Loucy (cell line): Measurements from ENCODE around the gene MBNL2.

Experiments
- H2AFZ ChIP-seq: fragments of 200-600 bp; sonication (generic); 2 replicates; pipeline ENCODE4 v1.6.0; 2016; ENCODE audit warnings: antibody characterized with exemption, mild to moderate bottlenecking, low read length, moderate library complexity
- H3F3A ChIP-seq: fragments of 200-600 bp; 2 replicates; pipeline ENCODE4 v1.6.0; 2016; ENCODE audit warnings: antibody characterized with exemption, low read depth, mild to moderate bottlenecking
- H3K27me3 ChIP-seq: fragments of 200-600 bp; sonication (generic); 2 replicates; pipeline ENCODE4 v1.6.1; 2014; ENCODE audit warnings: low read length, mild to moderate bottlenecking; ENCODE audit not compliant: insufficient read depth, poor library complexity, severe bottlenecking
- H3K36me3 ChIP-seq: fragments of 200-600 bp; sonication (generic); 2 replicates; pipeline ENCODE4 v1.6.1; 2016; ENCODE audit warnings: low read length; ENCODE audit not compliant: insufficient read depth
- H3K4me1 ChIP-seq: fragments of 200-600 bp; sonication (generic); 2 replicates; pipeline ENCODE4 v1.5.1; 2014; ENCODE audit warnings: low read length, mild to moderate bottlenecking; ENCODE audit not compliant: insufficient read depth, poor library complexity, severe bottlenecking
- H3K4me2 ChIP-seq: fragments of 200-600 bp; sonication (generic); 2 replicates; pipeline ENCODE4 v1.6.0; 2014; ENCODE audit warnings: antibody characterized with exemption, low read length, low read depth, mild to moderate bottlenecking; ENCODE audit not compliant: poor library complexity, severe bottlenecking
- H3K4me3 ChIP-seq: fragments of 200-600 bp; sonication (generic); 2 replicates; pipeline ENCODE4 v1.5.1; 2014; ENCODE audit warnings: low read length, mild to moderate bottlenecking, mixed read lengths; ENCODE audit not compliant: poor library complexity, severe bottlenecking
- H3K79me2 ChIP-seq: fragments of 200-600 bp; sonication (generic); 2 replicates; pipeline ENCODE4 v1.6.1; 2014; ENCODE audit warnings: low read length; ENCODE audit not compliant: insufficient read depth
- H3K9ac ChIP-seq: fragments of 200-600 bp; sonication (generic); 2 replicates; pipeline ENCODE4 v1.6.0; 2014; ENCODE audit warnings: mild to moderate bottlenecking, low read depth, low read length, moderate library complexity; ENCODE audit not compliant: poor library complexity, severe bottlenecking
- H3K9me2 ChIP-seq: fragments of 200-600 bp; sonication (generic); replicated peaks from 2 replicates; pipeline ENCODE4 v1.6.1; 2016; ENCODE audit warnings: low read depth, low read length, mixed read lengths
- H3K9me3 ChIP-seq: fragments of 200-600 bp; sonication (generic); 2 replicates; pipeline ENCODE4 v1.6.1; 2014; ENCODE audit warnings: mild to moderate bottlenecking, antibody characterized with exemption, low read length, low read depth; ENCODE audit not compliant: insufficient read depth
- H4K20me1 ChIP-seq: fragments of 200-600 bp; sonication (generic); 2 replicates; pipeline ENCODE4 v1.6.0; 2014; ENCODE audit warnings: antibody characterized with exemption, low read length, mild to moderate bottlenecking; ENCODE audit not compliant: insufficient read depth, poor library complexity, severe bottlenecking
- EZH2phosphoT487 ChIP-seq: fragments of 200-600 bp; IDR thresholded peaks from 2 replicates; pipeline ENCODE4 v1.6.1; 2018; ENCODE audit warnings: antibody characterized with exemption, mild to moderate bottlenecking, moderate library complexity, borderline replicate concordance
- TF ChIP-seq, protein P1 (sequence below): fragments of 200-600 bp; sonication (generic); conservative IDR thresholded peaks from 2 replicates; pipeline ENCODE4 v1.5.1; 2014; ENCODE audit warnings: mild to moderate bottlenecking, antibody characterized with exemption, low read length

MBNL2 gene

GRCh38 chr13:97282705-97283104 lies 60.6 kb downstream of the MBNL2 start:
- Histone ChIP-seq H3K9ac (no peak overlapping the region), H3K4me1 (peaks cover 8% of the 10 kb centered on the region), H3K79me2 (no peaks in the 10 kb centered on the region), H3K9me2 (no peaks in the 10 kb centered on the region), H3K27me3 (no peaks in the 10 kb centered on the region), H3F3A (no peaks in the 10 kb centered on the region), H4K20me1 (peaks cover 6% of the 10 kb centered on the region), H3K4me3 (no peak overlapping the region), H3K9me3 (no peaks in the 10 kb centered on the region), H3K4me2 (no peak overlapping the region), H2AFZ (no peak overlapping the region), H3K36me3 (no peaks in the 10 kb centered on the region)
- TF ChIP-seq, protein P1, sequence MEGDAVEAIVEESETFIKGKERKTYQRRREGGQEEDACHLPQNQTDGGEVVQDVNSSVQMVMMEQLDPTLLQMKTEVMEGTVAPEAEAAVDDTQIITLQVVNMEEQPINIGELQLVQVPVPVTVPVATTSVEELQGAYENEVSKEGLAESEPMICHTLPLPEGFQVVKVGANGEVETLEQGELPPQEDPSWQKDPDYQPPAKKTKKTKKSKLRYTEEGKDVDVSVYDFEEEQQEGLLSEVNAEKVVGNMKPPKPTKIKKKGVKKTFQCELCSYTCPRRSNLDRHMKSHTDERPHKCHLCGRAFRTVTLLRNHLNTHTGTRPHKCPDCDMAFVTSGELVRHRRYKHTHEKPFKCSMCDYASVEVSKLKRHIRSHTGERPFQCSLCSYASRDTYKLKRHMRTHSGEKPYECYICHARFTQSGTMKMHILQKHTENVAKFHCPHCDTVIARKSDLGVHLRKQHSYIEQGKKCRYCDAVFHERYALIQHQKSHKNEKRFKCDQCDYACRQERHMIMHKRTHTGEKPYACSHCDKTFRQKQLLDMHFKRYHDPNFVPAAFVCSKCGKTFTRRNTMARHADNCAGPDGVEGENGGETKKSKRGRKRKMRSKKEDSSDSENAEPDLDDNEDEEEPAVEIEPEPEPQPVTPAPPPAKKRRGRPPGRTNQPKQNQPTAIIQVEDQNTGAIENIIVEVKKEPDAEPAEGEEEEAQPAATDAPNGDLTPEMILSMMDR: no peak
- TF ChIP-seq EZH2phosphoT487: no peak

GRCh38 chr13:97283888-97284287 lies 61.8 kb downstream of the MBNL2 start:
- H3F3A ChIP-seq: no peaks in the 10 kb centered on the region

GRCh38 chr13:97284558-97284957 lies 62.4 kb downstream of the MBNL2 start:
- Histone ChIP-seq H3K4me3 (no peak overlapping the region), H3K4me2 (no peak overlapping the region), H3K4me1 (peaks cover 7% of the 10 kb centered on the region), H3K9me2 (no peaks in the 10 kb centered on the region), H3F3A (no peaks in the 10 kb centered on the region), H2AFZ (no peak overlapping the region), H3K79me2 (no peaks in the 10 kb centered on the region), H3K27me3 (no peaks in the 10 kb centered on the region), H3K9me3 (no peaks in the 10 kb centered on the region), H3K9ac (no peak overlapping the region), H3K36me3 (no peaks in the 10 kb centered on the region), H4K20me1 (peaks cover 5% of the 10 kb centered on the region)
- TF ChIP-seq, protein P1: no peak
- no peak for TF ChIP-seq EZH2phosphoT487

More at GRCh38 chr13:97283888-97284287, 61.8 kb downstream of the MBNL2 start:
- Histone ChIP-seq H3K36me3 (no peaks in the 10 kb centered on the region), H3K4me1 (peaks cover 8% of the 10 kb centered on the region), H4K20me1 (peaks cover 6% of the 10 kb centered on the region), H2AFZ (no peak overlapping the region), H3K27me3 (no peaks in the 10 kb centered on the region), H3K9me2 (no peaks in the 10 kb centered on the region), H3K9ac (no peak overlapping the region), H3K4me3 (no peak overlapping the region), H3K4me2 (no peak overlapping the region), H3K79me2 (no peaks in the 10 kb centered on the region), H3K9me3 (no peaks in the 10 kb centered on the region)
- TF ChIP-seq EZH2phosphoT487: no peak
- TF ChIP-seq, protein P1: no peak
